NCI-H774 (cell line): ENCODE measurements around the gene SLC25A24.
"Not testable (repeated sequence)": the region's sequence is repeated elsewhere in the genome, so short reads cannot be mapped to it uniquely, and the experiment has no call there.

ENCODE experiments used
- DNase-seq: peaks from one replicate; lab custom pipeline; 2025; lab: John Stamatoyannopoulos, UW

SLC25A24 gene

GRCh38 chr1:108199781-108200686, at the start of gene SLC25A24:
TSS of gene SLC25A24 (minus strand) at chr1:108200343. CDS start at chr1:108200138, 205 bp downstream.
- peak; percentile 81 for DNase-seq

- DNase-seq = not testable (repeated sequence)
These were observed 43.8 kb upstream of the SLC25A24 start, which contains the start of gene NBPF4 for GRCh38 chr1:108243976-108244375. TSS of gene NBPF4 (minus strand) at chr1:108244076. CDS start at chr1:108243761, 315 bp downstream.

GRCh38 chr1:108239426-108239825, 39.3 kb upstream of the SLC25A24 start:
- not testable (repeated sequence) for DNase-seq

GRCh38 chr1:108235308-108235707, 35.2 kb upstream of the SLC25A24 start:
- not testable (repeated sequence) for DNase-seq

- DNase-seq = not testable (repeated sequence)
These were observed 32.0 kb upstream of the SLC25A24 start for GRCh38 chr1:108232183-108232582.

- DNase-seq = not testable (repeated sequence)
These were observed 29.8 kb upstream of the SLC25A24 start for GRCh38 chr1:108229976-108230375.

GRCh38 chr1:108227772-108228171, 27.6 kb upstream of the SLC25A24 start:
- not testable (repeated sequence) for DNase-seq

- DNase-seq = not testable (repeated sequence)
These were observed 26.7 kb upstream of the SLC25A24 start for GRCh38 chr1:108226855-108227254.

- DNase-seq = not testable (repeated sequence)
These were observed 23.1 kb upstream of the SLC25A24 start for GRCh38 chr1:108223226-108223625.

- DNase-seq = not testable (repeated sequence)
These were observed 17.5 kb upstream of the SLC25A24 start for GRCh38 chr1:108217515-108218174.

- DNase-seq = not testable (repeated sequence)
These were observed 16.9 kb upstream of the SLC25A24 start for GRCh38 chr1:108217007-108217406.

- DNase-seq = not testable (repeated sequence)
These were observed 16.1 kb upstream of the SLC25A24 start for GRCh38 chr1:108216028-108216890.

- DNase-seq = peak; percentile 18
These were observed 14.7 kb upstream of the SLC25A24 start for GRCh38 chr1:108214641-108215465.

- no peak for DNase-seq
These were observed 10.9 kb upstream of the SLC25A24 start for GRCh38 chr1:108211014-108211413.

GRCh38 chr1:108209456-108210108, 9.4 kb upstream of the SLC25A24 start:
- DNase-seq = no peak

GRCh38 chr1:108208724-108209446, 8.7 kb upstream of the SLC25A24 start:
- no peak for DNase-seq

GRCh38 chr1:108203582-108203981, 3.4 kb upstream of the SLC25A24 start:
- not testable (repeated sequence) for DNase-seq

- no peak for DNase-seq
These were observed 1.5 kb upstream of the SLC25A24 start for GRCh38 chr1:108201687-108202086.

- DNase-seq = peak; percentile 28
These were observed 526 bp upstream of the SLC25A24 start for GRCh38 chr1:108200687-108201051.

- DNase-seq = no peak
These were observed 897 bp downstream of the SLC25A24 start for GRCh38 chr1:108199201-108199691.
